Activated naive CD4-positive, alpha-beta T cell treated with anti-CD3 and anti-CD28 coated beads, Interleukin-2, amount 50 U/mL, for 24 hours (primary cell): ENCODE data around the gene SPATS2L.

Experiments used
- H3K27ac Mint-ChIP-seq: one replicate; pipeline ENCODE4 v1.8.0; 2021; ENCODE audit warnings: mild to moderate bottlenecking, mixed read lengths
- H3K27me3 Mint-ChIP-seq: one replicate; pipeline ENCODE4 v1.8.0; 2021; ENCODE audit warnings: mixed read lengths
- H3K36me3 Mint-ChIP-seq: one replicate; pipeline ENCODE4 v1.8.0; 2021; ENCODE audit warnings: mixed read lengths
- H3K4me1 Mint-ChIP-seq: one replicate; pipeline ENCODE4 v1.8.0; 2021; ENCODE audit warnings: mixed read lengths
- H3K4me3 Mint-ChIP-seq: one replicate; pipeline ENCODE4 v1.8.0; 2021; ENCODE audit warnings: mild to moderate bottlenecking, mixed read lengths
- H3K9me3 Mint-ChIP-seq: one replicate; pipeline ENCODE4 v1.8.0; 2021; ENCODE audit warnings: mixed read lengths

The SPATS2L gene

GRCh38 chr2:200365209-200365608 lies 58.7 kb downstream of the SPATS2L start:
- no peaks in the 10 kb centered on the region for H3K4me1 Mint-ChIP-seq
- no peak overlapping the region for H3K27ac Mint-ChIP-seq
- no peaks in the 10 kb centered on the region for H3K36me3 Mint-ChIP-seq
- no peaks in the 10 kb centered on the region for H3K27me3 Mint-ChIP-seq
- no peak overlapping the region for H3K4me3 Mint-ChIP-seq
- H3K9me3 Mint-ChIP-seq, result no peaks in the 10 kb centered on the region

GRCh38 chr2:200367155-200367554 lies 60.7 kb downstream of the SPATS2L start:
- H3K4me3 Mint-ChIP-seq, result no peak overlapping the region
- H3K9me3 Mint-ChIP-seq, result no peaks in the 10 kb centered on the region
- H3K27me3 Mint-ChIP-seq, result no peaks in the 10 kb centered on the region
- no peak overlapping the region for H3K27ac Mint-ChIP-seq
- H3K4me1 Mint-ChIP-seq, result no peaks in the 10 kb centered on the region
- H3K36me3 Mint-ChIP-seq, result no peaks in the 10 kb centered on the region

GRCh38 chr2:200369886-200370285 lies 63.4 kb downstream of the SPATS2L start:
- H3K27ac Mint-ChIP-seq, result no peak overlapping the region
- H3K9me3 Mint-ChIP-seq, result no peaks in the 10 kb centered on the region
- H3K27me3 Mint-ChIP-seq, result no peaks in the 10 kb centered on the region
- peaks cover 22% of the 10 kb centered on the region for H3K4me1 Mint-ChIP-seq
- H3K4me3 Mint-ChIP-seq, result no peak overlapping the region
- H3K36me3 Mint-ChIP-seq, result no peaks in the 10 kb centered on the region

- H3K27ac Mint-ChIP-seq, result peak overlapping the region; percentile 74
- H3K9me3 Mint-ChIP-seq, result no peaks in the 10 kb centered on the region
- no peaks in the 10 kb centered on the region for H3K36me3 Mint-ChIP-seq
- H3K4me1 Mint-ChIP-seq, result peaks cover 43% of the 10 kb centered on the region
- H3K4me3 Mint-ChIP-seq, result peak overlapping the region; percentile 70
- H3K27me3 Mint-ChIP-seq, result no peaks in the 10 kb centered on the region
Measured at GRCh38 chr2:200373231-200373630, 66.7 kb downstream of the SPATS2L start.

- H3K4me1 Mint-ChIP-seq, result peaks cover 43% of the 10 kb centered on the region
- H3K4me3 Mint-ChIP-seq, result peak overlapping the region; percentile 84
- H3K27ac Mint-ChIP-seq, result peak overlapping the region; percentile 85
- no peaks in the 10 kb centered on the region for H3K36me3 Mint-ChIP-seq
- no peaks in the 10 kb centered on the region for H3K9me3 Mint-ChIP-seq
- no peaks in the 10 kb centered on the region for H3K27me3 Mint-ChIP-seq
Measured at GRCh38 chr2:200373973-200374416, 67.5 kb downstream of the SPATS2L start.

- Mint-ChIP-seq H3K27ac (peak overlapping the region; percentile 10), H3K4me1 (peaks cover 48% of the 10 kb centered on the region), H3K4me3 (peak overlapping the region; percentile 34)
Measured at GRCh38 chr2:200376513-200377354, 70.2 kb downstream of the SPATS2L start.

GRCh38 chr2:200377355-200378336 lies 71.2 kb downstream of the SPATS2L start:
- Mint-ChIP-seq H3K27ac (no peak overlapping the region), H3K4me1 (peaks cover 47% of the 10 kb centered on the region), H3K36me3 (no peaks in the 10 kb centered on the region), H3K27me3 (no peaks in the 10 kb centered on the region), H3K9me3 (no peaks in the 10 kb centered on the region), H3K4me3 (no peak overlapping the region)

More at GRCh38 chr2:200376513-200377354, 70.2 kb downstream of the SPATS2L start:
- Mint-ChIP-seq H3K27me3 (no peaks in the 10 kb centered on the region), H3K36me3 (no peaks in the 10 kb centered on the region), H3K9me3 (no peaks in the 10 kb centered on the region)

- Mint-ChIP-seq H3K27me3 (no peaks in the 10 kb centered on the region), H3K4me1 (peaks cover 49% of the 10 kb centered on the region), H3K36me3 (no peaks in the 10 kb centered on the region), H3K4me3 (no peak overlapping the region), H3K27ac (peak overlapping the region; percentile 5), H3K9me3 (no peaks in the 10 kb centered on the region)
Measured at GRCh38 chr2:200378652-200379290, 72.3 kb downstream of the SPATS2L start.

GRCh38 chr2:200379481-200380090 lies 73.1 kb downstream of the SPATS2L start:
- Mint-ChIP-seq H3K27me3 (no peaks in the 10 kb centered on the region), H3K27ac (no peak overlapping the region), H3K4me3 (no peak overlapping the region), H3K9me3 (no peaks in the 10 kb centered on the region), H3K4me1 (peaks cover 43% of the 10 kb centered on the region), H3K36me3 (no peaks in the 10 kb centered on the region)

- Mint-ChIP-seq H3K4me1 (peaks cover 40% of the 10 kb centered on the region), H3K27me3 (no peaks in the 10 kb centered on the region), H3K36me3 (no peaks in the 10 kb centered on the region), H3K4me3 (no peak overlapping the region), H3K27ac (no peak overlapping the region), H3K9me3 (no peaks in the 10 kb centered on the region)
Measured at GRCh38 chr2:200380091-200380561, 73.6 kb downstream of the SPATS2L start.

GRCh38 chr2:200380833-200381542 lies 74.5 kb downstream of the SPATS2L start:
- Mint-ChIP-seq H3K27me3 (no peaks in the 10 kb centered on the region), H3K36me3 (no peaks in the 10 kb centered on the region), H3K27ac (no peak overlapping the region), H3K4me1 (peaks cover 32% of the 10 kb centered on the region), H3K4me3 (no peak overlapping the region), H3K9me3 (no peaks in the 10 kb centered on the region)

GRCh38 chr2:200382874-200383273 lies 76.4 kb downstream of the SPATS2L start:
- no peak overlapping the region for H3K4me3 Mint-ChIP-seq
- H3K9me3 Mint-ChIP-seq, result no peaks in the 10 kb centered on the region
- no peak overlapping the region for H3K27ac Mint-ChIP-seq
- H3K4me1 Mint-ChIP-seq, result peaks cover 21% of the 10 kb centered on the region
- no peaks in the 10 kb centered on the region for H3K27me3 Mint-ChIP-seq
- peaks cover 2% of the 10 kb centered on the region for H3K36me3 Mint-ChIP-seq

- Mint-ChIP-seq H3K4me1 (peaks cover 21% of the 10 kb centered on the region), H3K27me3 (no peaks in the 10 kb centered on the region), H3K27ac (peak overlapping the region; percentile 92), H3K36me3 (peaks cover 2% of the 10 kb centered on the region), H3K4me3 (peak overlapping the region; percentile 45), H3K9me3 (no peaks in the 10 kb centered on the region)
Measured at GRCh38 chr2:200383380-200384110, 77.1 kb downstream of the SPATS2L start.
